ENCODE measurements around the gene SS18L1.

SS18L1 gene

DNA sequence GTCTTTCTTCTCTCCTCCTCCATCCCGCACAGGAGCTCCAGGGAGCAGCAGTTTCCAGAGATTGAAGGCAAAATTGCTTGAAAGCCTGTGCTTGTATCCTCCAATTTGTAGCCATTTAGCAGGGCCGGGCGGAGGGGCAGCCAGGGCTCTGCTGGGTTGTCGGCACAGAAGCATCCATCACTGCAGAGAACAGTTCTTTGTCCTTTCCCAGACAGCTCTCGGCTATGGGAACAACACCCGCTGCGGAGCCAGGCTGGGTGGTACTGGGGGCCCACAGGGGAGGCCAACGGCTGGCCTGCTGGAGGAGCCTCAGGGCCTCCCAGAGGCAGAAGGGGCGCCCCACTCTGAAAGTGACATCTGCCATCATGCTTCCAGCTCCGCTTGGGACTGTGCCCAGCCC is 68.7 kb downstream of the SS18L1 start:
- DNase-seq (ENCODE audit: low read depth in 3 of 3): no peak

DNA sequence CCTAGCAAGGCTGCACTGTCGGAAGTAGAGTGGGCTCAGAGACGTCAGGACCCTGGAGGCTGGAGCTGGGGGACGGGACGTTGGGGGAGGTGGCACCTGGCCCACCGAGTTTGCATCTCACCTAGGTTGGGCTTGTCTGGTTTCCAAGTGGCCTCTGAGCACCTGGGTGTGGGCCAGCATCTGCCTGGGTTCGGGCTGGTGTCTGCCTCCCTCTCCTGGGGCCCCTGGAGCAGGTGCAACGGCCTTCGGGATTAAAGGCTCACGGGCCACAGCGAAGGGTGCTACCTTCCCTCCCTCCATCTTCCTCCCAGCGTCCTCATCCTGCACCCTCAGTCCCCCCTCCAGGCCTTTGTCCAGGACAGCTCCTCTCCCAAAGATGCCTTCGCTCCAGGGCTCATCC is 70.5 kb downstream of the SS18L1 start:
- no peak for DNase-seq (ENCODE audit: low read depth in 3 of 3)

DNA sequence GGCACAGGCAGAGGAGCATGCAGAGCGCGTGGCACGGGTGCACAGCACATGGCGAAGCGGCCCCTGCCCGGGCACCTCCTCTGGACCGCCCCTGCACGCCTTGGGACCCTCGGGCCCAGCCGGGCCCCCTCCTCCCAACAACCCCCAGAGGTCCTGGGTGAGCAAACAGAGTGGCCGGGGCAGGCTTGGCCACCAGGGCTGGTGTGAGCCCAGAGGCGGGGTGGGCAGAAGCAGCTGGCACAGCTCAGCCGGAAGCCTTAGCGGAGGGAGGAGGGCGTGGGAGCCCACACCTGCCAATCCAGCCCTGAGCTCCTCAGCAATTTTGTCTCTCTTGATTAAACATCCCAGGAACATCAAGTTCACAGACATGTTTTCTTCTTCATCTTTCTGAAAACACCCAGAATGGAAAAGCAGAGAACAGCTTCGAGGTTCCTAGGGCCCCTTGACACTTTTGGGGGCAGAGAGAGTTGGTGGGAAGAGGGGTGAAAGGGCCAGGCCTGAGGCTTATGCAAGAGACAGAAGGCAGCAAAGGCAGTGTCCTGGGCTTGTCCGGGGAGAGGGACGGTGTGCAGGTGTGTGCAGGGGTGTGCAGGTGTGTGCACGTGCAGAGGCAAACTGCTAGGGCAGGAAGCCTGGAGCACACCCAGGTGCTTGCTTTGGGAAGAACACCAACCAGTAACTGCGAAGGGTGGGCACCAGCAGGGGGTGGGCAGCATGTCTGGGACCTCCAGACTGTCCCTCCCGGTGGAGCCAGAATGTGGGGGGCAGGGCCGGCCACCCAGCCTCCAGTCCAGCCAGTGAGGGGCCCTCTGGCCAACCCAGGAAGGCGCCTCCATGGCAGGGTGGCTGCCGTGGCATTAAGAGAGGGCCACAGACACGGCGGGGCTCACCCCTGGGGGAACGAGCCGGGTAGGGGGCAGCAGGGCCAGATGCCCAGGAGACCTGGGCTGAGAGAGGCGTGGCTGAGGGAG is 71.7 kb downstream of the SS18L1 start:
- DNase-seq (ENCODE audit: low read depth in 3 of 3): no peak

DNA sequence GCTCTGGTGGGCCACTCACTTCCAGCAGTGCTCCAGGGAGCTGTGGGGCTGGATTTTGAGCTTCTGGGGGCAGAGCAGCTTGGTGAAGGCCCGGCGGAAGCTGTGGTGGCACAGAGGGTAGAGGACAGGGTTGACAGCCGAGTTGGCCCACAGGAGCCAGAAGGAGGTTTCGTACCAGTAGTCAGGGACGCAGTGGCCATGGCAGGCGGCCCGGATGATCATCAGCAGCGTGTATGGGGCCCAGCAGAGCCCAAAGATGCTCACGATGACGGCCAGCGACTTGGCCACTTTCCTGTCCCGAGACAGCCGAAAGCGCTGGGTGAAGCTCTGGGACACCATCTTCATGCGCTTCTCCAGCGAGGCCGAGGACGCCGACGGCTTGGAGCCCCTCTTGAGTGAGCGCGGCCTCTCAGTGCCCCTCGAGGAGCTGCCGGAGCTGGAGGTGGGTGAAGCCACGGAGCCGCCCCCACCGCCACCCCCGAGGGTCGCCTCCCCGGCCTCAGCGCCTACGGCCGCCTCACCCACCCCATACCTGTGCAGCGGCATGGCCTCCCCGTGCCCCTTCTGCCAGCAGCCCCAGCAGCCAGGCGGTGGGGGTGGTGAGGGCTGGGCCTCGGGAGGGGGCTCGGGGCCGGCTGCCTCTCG is 72.5 kb downstream of the SS18L1 start:
- no peak for DNase-seq (ENCODE audit: low read depth in 3 of 3)

DNA sequence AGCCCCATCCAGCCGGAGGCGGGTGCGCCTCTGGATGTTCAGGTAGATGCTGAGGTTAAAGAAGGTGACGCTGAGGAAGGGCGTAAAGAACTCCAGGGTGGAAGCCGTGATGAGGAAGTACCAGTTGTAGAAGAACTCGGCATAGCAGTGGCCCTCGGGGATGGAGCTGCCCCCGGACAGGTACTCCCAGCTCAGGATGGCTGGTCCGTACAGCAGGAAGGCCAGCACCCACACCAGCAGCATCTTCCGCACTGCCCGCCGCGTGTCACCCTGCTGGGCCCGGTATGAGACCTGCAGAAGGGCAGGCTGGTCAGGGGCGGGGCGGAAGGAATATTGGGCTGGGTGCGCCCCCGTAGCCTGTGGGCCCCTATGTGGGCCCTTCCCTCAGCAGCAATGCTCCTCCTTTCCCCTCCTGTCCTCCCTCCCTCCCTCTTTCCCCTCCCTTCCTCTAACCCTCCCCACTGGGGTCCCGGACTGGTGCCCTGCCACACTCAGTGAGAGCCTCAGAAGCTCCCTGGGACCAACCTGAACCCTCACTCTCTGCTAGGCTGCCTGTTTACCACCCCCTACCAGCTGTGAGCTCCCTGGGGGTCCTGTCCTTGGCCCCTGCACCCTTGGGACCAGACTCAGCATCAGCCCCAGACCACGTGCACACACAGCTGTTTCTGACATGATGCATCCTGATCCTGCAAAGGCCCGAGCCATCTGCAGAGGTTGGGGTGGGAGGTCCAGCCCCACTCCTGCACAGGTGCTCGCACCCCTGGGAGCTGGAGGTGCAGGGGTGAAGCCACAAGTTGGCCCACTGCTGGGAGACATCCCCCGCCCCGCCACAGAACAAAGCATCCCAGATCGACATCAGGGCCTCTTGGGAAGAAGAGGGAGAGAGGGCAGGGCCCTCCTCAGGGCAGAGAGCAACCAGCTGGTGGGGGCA is 73.3 kb downstream of the SS18L1 start:
- no peak for DNase-seq (ENCODE audit: low read depth in 3 of 3)

DNA sequence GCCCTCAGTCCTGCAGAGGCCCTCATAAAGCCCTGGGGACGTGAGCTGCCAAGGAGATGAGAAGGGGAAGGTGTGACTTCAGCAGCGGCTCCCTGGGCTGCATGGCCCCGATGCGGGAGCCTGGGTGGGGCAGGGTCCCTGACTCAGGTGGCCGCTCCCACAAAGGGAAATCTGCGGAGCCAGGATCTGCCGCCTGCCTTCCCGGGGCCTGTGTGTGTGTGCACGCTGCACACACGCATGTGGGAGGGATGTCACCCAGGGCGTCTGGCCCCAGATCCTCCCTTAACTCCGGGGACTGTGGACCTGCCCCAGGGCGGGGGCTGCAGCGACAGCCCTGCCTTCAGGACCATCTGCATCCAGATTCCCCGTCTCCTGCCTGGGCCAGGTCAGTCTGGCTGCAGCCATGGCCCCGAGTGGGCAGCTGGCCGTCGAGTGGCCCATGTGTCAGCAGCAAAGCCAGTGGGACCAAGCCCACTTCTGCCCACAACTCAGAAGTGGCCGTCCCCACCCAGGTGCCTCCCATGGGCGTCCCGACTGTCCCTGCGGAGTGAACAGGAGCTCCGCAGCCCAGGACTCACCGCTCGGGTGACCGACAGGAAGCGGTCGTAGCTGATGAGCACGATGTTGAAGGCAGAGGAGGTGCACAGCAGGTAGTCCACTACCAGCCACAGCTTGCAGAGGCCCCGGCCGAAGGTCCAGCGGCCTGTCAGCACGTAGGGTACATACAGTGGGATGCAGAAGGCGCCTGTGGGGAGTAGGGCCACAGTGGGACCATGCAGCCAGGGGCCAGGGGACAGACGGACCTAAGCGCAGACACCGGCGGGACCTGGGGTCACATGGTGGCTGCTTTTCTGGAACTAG is 74.6 kb downstream of the SS18L1 start:
- no peak for DNase-seq (ENCODE audit: low read depth in 3 of 3)

DNA sequence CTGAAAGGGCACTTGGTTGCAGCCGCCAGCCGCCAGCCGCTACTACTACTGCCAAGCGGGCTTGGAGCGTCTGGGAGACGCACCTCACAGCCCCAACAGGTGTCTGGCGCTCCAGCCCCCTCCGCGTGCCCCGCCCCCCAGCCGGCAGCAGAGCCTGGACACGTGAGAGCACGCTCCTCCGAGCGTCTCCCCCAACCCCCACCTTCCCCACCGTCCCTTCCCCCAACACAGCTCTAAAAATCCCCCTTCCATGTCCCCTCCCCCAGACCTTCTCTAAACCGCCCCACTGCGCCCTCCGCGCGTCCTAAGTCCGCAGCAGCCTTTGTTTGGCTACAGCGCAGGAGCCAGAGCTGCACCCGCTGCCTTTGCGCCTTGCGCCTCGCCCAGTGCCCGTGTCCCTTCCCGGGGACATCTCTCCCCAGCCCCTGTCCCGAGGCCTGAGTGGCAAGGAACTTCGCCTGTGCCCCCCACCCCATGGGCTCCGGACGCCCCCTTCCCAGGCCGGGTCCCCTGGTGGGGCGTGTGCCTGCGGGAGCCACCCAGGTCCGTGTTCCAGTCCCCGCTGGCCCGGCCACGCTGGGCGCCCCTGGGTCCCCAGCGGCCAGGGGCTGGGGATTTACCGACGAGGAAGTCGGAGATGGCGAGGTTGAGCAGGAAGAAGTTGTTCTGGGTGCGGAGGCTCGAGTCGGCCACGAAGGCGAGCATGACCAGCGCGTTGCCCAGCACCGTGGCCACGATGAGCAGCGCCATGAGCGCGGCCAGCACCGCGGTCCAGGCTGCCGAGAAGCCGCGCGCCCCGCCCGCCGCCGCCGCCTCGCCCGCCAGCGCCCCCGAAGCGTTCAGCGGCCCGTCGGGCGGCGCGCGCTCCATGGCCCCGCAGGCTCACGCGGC is 75.8 kb downstream of the SS18L1 start:
- no peak for DNase-seq (ENCODE audit: low read depth in 3 of 3)

DNA sequence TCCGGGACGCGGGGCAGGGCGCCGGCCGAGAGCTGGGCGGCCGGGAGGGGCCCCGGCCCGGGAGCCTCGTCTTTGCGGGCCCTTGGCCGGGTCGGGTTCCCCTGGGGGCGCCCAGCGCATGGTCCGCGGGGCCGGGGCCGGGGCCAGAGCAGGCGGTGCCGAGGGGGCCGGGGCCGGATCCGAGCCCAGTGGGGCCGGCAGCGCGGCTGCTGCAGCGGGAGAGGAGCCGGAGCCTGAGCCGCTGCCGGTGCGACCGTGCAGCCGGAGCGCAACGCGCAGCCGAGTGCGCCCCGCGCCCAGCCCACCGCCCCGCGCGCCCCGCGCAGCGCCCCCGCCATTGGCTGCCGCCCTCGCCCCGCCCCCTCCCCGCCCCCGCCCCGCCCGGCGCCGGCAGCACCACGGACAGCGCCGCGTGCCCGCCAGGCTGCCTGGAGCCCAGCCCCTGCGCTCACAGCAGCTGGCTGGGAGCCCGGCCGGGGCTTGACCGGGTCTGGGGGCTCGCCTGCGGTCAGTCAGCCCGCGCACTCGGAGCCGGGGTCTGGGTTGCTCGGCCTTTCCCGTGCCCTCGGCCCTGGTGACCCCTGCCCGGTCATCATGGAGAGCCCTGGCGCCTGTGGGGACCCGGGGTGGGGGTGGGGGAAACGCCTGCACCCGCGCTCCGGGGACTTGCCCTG is 76.6 kb downstream of the SS18L1 start, which contains the start of gene HRH3:
HRH3 (minus strand) TSS at position 287 of the 674 bp plus-strand sequence. CDS start 308 bp downstream, outside the sequence.
- DNase-seq (ENCODE audit: low read depth in 3 of 3): peak in 1 of 3 experiments; percentile 18

DNA sequence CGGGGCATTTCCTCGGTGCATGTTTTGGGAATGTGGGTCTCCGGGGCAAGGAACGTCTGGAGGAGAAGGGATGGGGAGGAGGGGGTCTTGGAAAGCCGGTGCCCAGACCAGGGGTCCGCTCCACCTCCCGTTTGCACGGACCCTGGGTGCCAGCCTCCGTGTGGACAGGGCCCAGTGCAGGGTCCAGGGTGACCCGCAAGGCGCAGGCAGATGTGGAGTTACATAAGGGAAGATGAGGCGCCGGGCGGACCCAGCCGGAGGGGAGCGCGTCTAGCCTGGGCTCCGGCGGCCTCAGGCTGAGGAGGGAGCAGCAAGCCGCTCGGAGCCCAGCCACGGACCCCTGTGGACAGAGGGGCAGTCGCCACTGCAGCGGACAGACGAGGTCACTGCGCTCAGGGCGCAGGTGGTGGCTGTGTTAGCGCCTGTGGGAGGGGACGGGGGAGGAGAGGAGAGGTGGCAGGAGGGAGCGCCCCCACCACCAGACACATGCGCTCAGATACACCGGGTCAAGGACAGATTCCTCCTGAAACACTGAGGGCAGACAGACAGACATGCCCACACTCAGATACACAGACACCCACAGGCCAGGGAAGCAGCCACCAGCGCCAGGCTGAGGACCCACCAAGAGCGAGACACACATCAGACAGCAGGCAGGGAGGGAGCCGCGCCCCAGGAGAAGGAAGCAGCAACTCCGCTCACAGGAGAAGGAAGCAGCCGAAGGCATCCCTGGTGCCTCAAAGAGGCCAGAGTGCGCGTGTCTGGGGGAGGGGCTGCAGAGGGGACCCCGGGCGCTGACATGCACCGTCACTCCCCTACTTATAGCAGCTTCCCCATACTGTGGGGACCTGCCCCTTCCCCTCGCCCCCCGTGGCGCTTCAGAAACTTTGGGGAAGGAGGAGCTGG is 77.3 kb downstream of the SS18L1 start:
- DNase-seq (ENCODE audit: low read depth in 3 of 3): no peak

DNA sequence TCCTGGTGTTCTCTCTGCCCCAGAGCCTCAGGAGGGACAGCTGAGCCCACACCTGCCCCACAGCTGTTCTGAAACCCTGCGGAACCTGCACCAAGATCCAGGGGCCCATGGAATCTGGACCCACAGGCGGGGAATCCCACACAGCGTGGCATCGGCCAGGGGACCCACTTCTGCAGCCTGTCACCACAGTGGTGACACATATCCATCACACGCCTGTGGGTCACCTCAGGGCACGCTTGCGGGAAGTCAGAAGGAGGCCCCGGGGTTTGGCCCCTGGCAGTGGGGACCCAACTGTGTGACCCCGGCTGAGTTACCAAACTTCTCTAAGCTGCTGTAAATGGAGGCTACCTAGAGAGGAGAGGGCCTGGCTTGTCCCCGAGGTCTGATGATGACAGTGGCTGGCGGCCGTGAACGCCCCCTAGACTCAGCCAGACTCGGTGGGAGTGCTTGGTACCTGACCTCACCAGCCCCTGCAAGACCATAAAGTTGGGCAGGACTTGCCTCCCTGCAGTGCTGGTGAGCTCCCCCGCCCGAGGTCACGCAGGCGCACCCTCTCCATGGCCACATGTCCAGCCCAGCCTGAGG is 78.8 kb downstream of the SS18L1 start:
- no peak for DNase-seq (ENCODE audit: low read depth in 3 of 3)

DNA sequence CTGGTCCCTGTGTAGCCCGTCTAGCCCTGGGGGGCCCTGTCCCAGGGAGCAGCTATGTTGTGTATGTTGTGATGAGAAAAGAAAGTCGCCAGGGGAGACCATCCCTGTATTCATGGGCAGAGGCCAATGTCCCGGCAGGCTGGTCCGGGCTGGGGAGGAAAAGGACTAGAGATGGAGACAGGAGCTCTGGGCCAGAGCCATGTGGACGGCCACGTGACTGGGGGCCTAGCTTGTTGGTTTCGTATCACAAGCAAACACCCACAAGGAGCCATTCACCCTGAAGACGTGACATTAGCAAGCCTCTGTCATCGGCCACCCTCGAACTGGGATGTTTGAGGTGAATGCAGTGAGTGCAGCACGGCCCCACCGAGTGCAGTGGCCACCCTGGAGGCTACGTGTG is 79.4 kb downstream of the SS18L1 start:
- no peak for DNase-seq (ENCODE audit: low read depth in 3 of 3)

DNA sequence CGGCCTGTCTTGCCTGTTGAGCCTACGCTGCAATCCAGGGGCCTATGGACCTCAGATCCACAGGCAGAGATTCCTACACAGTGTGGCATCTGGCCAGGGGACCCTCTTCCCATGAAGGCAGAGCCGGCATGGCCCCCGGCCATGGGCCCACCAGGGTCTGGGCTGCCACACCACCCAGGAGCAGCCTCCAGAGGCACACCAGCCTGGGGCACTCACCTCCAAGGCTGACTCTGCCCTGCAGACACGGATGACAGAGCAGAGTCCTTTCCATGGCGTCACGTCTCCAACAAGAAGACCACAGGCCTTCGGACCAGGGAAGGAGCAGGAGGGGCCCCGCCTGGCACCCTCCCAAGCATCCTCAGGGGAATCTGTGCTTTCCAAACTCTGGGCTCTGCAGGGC is 80.0 kb downstream of the SS18L1 start:
- no peak for DNase-seq (ENCODE audit: low read depth in 3 of 3)

DNA sequence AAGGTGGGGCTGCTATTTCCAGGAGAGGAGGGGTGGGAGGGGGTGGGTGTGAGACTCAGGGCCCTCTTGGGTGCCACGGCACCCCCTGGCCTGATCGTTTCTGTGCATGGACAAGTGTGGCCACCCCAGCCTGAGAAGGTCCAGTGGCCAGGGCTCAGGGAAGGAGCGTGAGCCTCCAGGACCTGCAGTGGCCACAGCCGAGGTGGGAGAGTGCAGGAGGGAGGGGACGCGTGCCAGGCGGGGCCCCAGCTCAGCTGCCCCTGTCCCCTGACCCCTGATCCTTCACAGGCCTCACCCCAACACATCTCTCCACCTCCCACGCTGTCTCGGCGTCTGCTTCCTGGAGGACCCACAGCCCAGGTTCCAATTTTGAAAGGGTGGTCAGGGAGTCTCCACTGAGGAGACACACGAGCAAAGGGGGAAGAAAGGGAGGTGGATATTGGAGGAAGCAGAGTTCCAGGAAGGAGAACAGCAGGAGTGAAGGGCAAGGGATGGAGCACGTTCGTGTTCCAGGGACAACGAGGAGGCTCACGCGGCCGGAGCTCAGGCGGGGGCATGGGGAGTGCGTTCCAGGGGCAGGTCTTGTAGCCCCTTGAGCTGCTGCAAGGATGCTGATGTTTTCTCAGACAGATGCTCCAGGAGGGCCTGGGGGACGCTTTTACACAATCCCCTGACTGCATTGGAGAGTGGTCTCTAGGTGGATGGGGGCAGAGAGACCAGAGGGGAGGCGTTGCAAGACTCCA is 80.7 kb downstream of the SS18L1 start:
- no peak for DNase-seq (ENCODE audit: low read depth in 3 of 3)

DNA sequence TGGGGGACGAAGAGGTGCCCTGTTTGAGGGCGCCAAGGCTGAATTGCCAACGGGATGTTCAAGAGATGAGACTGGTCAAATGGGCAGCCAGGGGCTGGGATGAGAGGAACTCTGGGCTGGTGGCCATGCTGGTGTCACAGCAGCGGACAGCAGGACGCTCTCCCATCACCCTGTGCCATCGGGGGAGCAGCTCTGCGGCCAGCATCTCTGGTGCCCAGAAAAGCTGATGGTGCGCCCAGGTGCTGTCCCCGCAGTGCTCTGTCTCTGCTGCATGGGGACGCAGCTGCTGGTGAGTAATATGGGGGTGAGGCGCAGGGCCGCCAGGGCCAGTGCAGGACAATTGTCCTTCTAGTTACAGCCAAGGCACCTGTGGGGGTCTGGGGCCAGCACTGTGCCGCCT is 81.5 kb downstream of the SS18L1 start:
- DNase-seq (ENCODE audit: low read depth in 3 of 3): no peak

DNA sequence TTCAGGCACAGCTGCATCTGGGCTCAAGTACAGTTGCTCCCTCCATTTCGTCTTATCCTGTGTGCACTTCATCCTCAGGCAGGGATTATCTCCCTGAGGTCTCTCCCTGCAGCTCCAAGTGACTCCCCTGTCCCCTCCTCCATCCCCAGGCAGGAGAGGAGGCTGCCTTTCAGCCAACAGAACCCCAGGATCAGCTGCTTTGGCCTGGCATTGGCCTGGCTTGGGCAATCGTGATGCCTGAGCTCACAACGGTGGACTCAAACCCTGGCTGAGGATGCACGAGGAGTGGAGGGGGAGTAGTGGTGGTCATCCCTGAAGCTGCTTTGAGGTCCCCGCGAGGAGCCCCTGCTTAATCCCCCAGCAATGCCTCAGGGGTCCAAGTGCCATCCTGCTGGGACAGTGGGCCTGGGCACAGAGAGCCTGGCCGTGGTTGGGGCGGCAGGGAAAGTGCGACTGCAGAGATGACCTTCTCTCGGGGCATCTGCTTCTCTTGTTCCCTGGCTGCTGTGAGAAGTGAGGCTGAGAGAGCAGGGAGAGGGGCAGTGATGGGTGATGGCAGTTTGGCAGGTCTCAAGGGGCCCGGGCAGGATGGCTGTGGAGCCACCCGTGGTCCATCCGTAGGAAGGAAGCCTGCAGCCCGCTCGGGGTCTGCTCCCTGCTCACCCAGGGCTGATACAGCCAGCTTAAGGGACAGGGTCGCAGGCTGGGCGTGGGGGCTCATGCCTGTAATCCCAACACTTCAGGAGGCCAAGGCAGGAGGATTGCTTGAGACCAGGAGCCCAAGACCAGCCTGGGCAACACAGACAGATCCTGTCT is 82.5 kb downstream of the SS18L1 start:
- no peak for DNase-seq (ENCODE audit: low read depth in 3 of 3)

Data from stimulated activated CD4-positive, alpha-beta T cell treated with anti-CD3 and anti-CD28 coated beads, TNF-alpha, amount 100 ng/mL, for 4 hours (primary cell).